Esophagus muscularis mucosa (tissue), 4 donors: ENCODE measurements around the gene ULK3.

Experiments used
- EP300 ChIP-seq: sonication (generic); formaldehyde crosslinking; IDR thresholded peaks from one replicate; pipeline ENCODE4 v1.6.1; 2017; ENCODE audit warnings: antibody characterized with exemption
- POLR2A ChIP-seq: fragments of 450-650 bp; IDR thresholded peaks from one replicate; pipeline ENCODE4 v1.6.1; 2017; ENCODE audit warnings: antibody characterized with exemption, moderate library complexity, mild to moderate bottlenecking, low read depth
- TF ChIP-seq, protein P1 (sequence below), 3 experiments: fragments of 200-600 bp in 2 of 3; fragments of 450-650 bp in 1 of 3; sonication (generic) in 2 of 3; IDR thresholded peaks; one replicate each; pipeline ENCODE4 v1.5.1; 2017 to 2019; ENCODE audit warnings: antibody characterized with exemption in 3 of 3, mild to moderate bottlenecking in 2 of 3, moderate library complexity in 1 of 3

DNA sequence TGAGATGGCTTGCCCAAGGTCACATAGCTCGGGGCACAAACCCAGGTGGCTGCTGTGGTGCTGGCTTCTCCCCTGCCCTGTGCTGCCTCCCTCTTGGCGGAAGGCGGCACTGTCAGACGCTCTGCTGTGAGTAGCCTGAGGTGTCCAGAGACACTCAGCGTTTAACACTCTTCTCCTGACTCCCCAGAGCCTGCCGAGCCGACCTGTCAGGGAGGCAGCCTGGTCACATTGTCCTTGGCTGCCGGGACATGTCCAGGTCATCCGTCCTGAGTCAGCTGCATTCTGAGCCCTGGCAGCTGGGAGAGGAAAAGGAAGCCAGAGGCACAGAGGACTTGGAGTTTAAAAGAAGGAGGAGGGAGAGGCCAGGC, 25.6 kb downstream of the ULK3 start:
- TF ChIP-seq, protein P1, sequence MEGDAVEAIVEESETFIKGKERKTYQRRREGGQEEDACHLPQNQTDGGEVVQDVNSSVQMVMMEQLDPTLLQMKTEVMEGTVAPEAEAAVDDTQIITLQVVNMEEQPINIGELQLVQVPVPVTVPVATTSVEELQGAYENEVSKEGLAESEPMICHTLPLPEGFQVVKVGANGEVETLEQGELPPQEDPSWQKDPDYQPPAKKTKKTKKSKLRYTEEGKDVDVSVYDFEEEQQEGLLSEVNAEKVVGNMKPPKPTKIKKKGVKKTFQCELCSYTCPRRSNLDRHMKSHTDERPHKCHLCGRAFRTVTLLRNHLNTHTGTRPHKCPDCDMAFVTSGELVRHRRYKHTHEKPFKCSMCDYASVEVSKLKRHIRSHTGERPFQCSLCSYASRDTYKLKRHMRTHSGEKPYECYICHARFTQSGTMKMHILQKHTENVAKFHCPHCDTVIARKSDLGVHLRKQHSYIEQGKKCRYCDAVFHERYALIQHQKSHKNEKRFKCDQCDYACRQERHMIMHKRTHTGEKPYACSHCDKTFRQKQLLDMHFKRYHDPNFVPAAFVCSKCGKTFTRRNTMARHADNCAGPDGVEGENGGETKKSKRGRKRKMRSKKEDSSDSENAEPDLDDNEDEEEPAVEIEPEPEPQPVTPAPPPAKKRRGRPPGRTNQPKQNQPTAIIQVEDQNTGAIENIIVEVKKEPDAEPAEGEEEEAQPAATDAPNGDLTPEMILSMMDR (IDR thresholded peaks at IDR 0.05): peak; percentile 31 to 57 (median 54)
- TF ChIP-seq POLR2A: no peak
- no peak for TF ChIP-seq EP300
